NCI-H748 (cell line): Measurements from ENCODE around the gene JPH2.

Source experiments
- DNase-seq: peaks from one replicate; lab custom pipeline; 2025; ENCODE audit not compliant: unreplicated experiment; lab: John Stamatoyannopoulos, UW

JPH2 gene

GRCh38 chr20:44080646-44081267 lies 106.2 kb downstream of the JPH2 start:
- peak; percentile 67 for DNase-seq

DNA sequence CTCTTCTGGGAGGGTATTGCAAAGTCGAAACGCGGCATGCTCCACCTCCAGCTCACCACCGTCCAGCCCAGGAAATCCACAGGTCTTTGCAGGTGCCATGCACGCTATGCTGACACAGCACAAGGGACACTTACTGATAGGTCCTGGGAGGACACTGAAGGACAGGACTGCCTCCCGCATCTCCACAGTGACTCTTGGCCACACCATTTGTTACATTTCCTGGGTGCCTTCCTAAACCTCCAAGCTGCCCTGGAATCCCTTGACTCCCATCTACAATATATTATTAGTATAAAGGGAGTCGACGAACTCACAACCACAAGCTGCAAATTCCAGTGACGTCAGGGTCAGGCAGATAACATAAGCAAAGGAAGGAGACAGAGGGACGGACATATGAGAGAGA lies 106.9 kb downstream of the JPH2 start:
- no peak for DNase-seq

- DNase-seq, result no peak
Observed at GRCh38 chr20:44079291-44079690, 107.7 kb downstream of the JPH2 start.

DNA sequence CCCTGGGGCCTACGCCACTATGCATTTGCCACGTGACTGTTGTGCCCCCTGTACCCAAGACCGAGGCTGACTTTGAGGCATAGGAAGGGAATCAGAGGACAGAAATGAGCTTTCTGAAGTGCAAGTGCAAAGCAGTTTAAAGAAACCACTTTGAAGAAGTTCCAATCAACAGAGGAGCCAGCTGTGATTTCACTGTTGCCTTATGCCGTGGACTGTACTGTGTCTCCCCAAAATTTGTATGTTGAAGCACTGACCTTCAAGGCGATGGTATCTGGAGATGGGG lies 111.1 kb downstream of the JPH2 start:
- no peak for DNase-seq

DNA sequence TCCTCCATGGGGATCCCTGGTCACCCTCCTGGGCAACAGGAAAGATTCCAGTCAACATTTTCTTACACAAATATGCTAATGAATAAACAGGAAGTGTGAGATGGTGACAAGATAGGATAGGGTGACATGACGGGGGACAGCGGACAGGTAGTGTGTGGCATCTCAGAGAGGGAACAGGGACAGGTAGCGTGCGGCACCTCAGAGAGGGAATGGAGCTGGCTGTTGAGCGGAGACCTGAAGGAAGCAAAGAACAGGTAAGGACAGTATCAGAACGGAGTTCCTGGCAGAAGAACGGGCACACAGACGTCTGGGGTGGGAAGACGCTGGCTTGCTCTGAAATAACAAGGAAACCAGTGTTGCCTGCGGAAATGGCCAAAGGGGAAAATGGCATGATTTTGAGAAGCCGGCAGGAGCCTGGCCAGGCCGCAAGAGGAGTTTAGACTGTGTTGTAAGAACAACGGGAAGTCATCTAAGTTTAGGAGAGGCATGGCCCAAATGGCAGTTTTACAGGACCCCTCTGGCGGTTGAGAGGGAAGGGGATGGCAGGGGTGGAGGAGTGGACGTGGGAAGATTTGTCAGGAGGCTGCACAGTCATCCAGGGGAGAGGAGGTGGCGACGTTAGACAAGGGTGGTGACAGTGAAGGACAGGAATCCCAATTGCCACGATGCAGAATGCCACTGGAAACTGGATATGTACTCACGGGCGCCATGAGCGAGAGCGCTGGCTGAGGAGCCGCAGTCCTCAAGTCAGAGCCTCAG lies 111.6 kb downstream of the JPH2 start:
- no peak for DNase-seq

- DNase-seq, result no peak
Observed at GRCh38 chr20:44074252-44075151, 112.5 kb downstream of the JPH2 start.

- no peak for DNase-seq
Observed at GRCh38 chr20:44073675-44074071, 113.3 kb downstream of the JPH2 start.

DNA sequence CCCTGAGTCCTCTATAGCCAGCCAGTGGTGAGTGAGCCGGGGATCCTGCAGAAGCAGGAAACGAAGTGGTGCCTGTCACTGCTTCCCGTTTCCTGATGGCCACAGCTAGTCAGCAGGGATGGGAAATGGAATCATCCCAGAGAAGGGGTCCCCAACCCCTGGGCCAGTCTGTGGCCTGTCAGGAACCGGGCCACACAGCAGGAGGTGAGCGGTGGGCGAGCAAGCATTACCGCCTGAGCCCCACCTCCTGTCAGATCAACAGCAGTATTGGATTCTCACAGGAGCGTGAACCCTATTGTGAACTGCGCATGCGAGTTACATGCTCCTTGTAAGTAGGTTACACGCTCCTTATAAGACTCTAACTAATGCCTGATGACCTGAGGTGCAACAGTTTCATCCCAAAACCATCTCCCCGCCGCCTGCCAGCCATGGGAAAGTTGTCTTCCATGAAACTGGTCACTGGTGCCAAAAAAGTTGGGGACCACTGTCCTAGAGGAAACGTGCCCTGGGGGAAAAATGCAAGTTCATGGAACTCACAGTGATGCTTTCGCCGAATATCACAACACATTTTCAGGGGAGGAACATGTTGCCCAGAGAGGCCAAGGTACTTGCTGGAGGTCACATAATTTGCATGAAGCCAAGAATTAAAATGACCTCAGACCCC lies 113.8 kb downstream of the JPH2 start:
- no peak for DNase-seq

- DNase-seq, result no peak
Observed at GRCh38 chr20:44072384-44072783, 114.6 kb downstream of the JPH2 start.

DNA sequence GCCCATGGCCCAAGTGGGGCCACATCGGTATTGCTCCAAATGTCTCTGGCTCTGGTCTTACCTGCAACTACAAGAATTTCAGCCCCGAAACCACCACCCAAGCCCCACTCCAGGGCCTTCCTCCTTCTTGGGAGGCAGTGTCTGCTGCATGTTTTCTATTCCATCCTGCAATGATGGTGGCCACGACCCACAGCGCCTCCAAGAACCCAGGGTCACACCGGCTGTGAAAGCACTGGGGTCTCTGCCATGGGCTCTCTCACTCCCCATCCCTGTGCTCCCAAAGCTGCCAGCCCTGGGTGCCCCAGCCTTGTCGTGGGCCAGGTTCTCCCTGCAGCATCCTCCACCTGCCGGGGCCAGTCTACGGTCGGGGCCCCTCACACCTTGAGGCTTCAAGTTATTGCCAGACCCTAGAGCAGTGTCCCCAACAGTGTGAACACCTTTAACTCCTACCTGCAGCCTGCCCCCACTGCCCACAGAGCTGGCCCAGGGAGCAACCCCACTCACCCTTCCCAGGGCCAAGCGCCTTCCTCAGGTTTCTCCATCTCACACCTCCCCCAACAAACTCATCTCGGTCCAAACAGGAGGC lies 115.4 kb downstream of the JPH2 start:
- no peak for DNase-seq

GRCh38 chr20:44071057-44071456 lies 115.9 kb downstream of the JPH2 start:
- no peak for DNase-seq

DNA sequence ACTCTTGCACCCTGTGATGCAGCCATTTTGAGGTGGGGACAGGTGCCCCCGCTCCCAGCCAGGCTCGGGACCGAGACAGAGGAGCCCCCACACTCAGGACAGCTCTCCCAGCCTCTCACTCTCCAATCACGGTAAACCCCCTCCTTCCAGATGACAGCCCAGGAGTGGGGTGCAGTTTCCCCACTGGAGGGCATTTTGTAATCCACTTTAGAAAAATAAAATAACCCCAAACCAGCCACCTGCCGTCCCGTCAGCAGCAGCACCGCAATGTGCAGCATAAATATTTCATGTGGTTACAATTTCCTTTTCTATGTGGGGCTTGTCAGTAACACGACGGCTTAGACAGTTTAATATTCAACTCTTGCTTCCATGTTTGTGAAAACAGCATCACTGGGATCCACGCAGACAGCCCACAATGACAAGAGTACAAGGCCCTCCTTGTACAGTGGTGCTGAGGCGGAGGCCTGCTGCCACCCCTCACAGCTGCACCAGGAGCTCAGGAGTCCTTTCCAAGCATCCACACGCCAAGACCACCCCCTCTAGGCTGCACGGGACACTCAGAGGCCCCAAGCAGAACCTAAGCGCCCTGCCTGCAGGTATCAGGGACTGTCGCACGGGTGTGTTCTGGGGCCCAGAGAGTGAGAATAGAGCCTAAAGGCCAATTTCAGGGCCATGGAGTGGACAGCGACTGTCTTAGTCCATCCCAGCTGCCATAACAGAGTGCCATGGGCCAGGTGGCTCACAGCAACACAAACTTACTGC lies 116.7 kb downstream of the JPH2 start:
- no peak for DNase-seq

DNA sequence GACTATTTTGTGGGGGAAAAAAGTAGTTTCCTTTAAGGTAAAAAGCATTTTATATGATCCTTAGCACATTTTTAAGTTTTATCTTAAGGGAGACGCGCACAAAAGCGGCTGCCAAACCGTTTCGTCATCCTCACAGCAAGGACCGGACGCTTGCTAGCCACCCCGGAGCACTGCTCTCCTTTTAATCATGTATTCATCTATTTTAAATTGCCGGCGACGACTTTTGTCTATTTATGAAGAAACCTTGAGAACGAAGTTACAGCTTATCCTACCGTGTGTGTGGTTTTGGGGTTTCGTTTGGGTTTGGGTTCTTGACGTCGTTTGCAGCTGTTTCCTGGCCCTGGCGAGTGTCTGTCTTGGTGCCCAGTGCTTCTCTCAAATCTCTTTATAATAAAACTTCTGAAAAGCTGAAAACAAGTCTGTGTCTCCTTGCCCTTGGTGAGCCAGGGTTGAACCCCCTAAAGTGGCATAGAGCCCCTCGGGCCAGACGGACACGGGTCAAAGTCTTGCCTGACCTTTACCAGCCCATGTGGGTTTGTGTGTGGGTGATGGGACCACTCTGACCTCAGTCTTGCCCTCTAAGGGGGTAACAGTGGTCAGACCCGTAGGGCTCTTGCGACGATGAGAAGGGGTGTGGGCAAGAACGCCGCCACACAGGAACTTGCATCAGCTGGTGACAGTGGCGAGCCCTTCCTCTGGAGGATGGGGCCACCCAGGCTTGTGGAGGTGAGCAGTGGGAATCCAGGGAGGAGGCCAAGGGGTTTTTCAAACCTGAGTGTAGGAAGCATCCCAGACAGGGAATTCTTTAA lies 117.6 kb downstream of the JPH2 start:
- DNase-seq, result no peak

- DNase-seq, result no peak
Observed at GRCh38 chr20:44068316-44069201, 118.4 kb downstream of the JPH2 start.

DNA sequence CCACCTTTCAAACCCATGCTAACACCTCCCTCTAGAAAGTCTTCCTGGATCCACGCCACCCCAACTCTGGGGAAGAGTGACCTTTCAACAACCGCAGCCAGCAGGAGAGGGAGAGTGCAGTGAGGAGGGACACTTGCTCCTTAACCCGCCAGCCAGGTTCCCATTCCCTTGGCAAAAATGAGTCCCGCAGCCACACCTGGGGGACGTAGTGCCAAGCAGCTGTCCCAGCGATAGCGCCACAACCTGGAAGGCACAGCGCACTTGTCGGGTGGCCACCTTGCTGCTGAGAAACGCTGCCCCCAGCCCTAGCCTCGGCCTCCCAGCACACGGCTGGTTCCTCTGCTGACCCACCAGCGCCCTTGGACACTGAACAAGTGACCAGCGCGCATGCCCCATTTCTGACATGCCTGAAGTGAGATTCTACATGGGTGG lies 119.3 kb downstream of the JPH2 start:
- no peak for DNase-seq

DNA sequence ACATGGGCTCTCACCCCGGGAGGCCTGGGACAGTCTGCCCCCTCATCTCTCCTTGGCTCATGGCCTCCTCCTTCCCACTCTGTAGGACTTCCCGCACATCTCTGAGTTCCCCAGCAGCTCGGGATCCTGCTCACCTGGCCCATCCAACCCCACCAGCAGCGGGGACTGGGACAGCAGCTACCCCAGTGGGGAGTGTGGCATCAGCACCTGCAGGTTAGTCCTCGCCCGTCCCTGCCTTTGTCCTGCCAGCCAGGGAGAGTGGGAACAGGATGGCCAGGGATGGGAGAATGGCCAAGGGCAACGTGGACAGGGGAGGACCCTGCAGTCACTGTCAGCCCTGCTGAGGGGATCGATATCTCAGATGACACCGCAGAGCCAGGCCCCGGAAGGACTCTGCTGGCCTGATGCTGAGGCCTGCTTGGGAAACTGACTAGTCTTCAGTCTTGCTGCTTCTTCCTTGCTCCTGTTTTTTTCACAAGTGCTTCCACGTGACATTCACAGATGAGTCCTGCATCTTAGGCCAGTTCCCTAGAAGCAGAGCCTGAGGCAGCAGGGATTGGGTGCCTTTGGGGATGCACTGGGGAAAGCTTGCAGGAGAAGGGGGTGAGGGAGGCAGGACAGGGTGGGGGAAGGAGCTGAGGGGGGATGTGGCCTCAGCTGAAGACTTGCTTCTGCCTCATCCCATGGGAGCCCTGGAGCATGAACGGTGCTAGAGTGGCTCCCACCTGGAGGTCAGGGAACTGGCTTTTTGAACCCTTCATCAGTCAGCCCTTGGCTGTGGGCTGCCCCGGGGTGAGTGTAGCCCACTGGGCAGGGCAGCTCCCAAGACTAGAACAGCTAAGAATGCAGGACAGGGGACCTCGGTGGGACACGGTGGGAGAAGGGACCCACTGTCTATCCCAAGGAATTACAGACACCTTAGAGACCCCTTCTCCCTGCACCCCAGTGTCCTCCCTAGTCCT lies 120.1 kb downstream of the JPH2 start:
- DNase-seq, result no peak
